ENCODE measurements around the gene KIAA0753. TPM values are rescaled to one million over a fixed set of nuclear protein-coding genes. Genes with fewer than 3 reads are reported as not detected.

Gene KIAA0753
- polyA plus RNA-seq, 1 donor (not counting 4 experiments of a cell fraction or from before 2014, with no cell fraction given) = 11.6 TPM

DNA sequence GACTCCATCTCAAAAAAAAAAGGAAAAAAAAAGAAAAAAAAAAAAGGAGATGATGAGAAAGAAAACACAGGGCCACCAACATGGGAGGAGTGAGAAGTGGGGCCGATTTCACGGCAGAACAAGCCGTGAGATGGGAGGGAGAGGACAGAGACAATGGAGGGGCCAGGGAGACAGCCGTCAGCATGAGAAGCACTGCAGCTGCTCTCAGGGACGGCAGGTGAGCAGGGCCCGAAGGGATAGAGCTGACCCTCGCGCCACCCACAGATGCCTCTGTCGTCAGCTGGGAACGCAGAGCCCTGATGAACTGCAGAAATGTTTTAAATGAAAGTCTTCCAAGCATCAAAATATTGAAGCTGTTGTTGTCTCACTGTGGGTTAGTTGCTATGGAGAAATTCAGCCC, 104.5 kb downstream of the KIAA0753 start:
- Histone ChIP-seq H3K4me2 (ENCODE audit: control insufficient read depth, extremely low read depth, insufficient read depth, low read depth, low read length) (no peak overlapping the region), H4K20me1 (ENCODE audit: control insufficient read depth, extremely low read depth, insufficient read depth, low read length) (peaks cover 2% of the 10 kb centered on the region), H3K36me3 (ENCODE audit: control insufficient read depth in 2 of 2, extremely low read depth in 1 of 2, insufficient read depth in 2 of 2, low read length in 2 of 2) (peaks cover 1 to 5% of the 10 kb centered on the region in 2 experiments), H3K9me3 (ENCODE audit: control insufficient read depth, low read depth, low read length) (no peaks in the 10 kb centered on the region), H3K9me1 (ENCODE audit: control insufficient read depth, extremely low read depth, insufficient read depth, low read length) (no peaks in the 10 kb centered on the region), H3K27me3 (ENCODE audit: control insufficient read depth, extremely low read depth, insufficient read depth, low read length) (no peaks in the 10 kb centered on the region), H3K4me1 (ENCODE audit: control insufficient read depth, extremely low read depth, insufficient read depth, low read length) (no peaks in the 10 kb centered on the region), H3K79me2 (ENCODE audit: control insufficient read depth, insufficient read depth, low read length) (no peaks in the 10 kb centered on the region), H3K4me3 (ENCODE audit: control insufficient read depth in 2 of 3, extremely low read depth in 1 of 3, insufficient read depth in 2 of 3, low read depth in 1 of 3, low read length in 3 of 3) (no peak overlapping the region), H2AFZ (ENCODE audit: control insufficient read depth, low read length) (no peak overlapping the region), H3K27ac (ENCODE audit: control insufficient read depth, insufficient read depth, low read length) (no peak overlapping the region), H3K9ac (ENCODE audit: control insufficient read depth, extremely low read depth, insufficient read depth, low read length) (no peak overlapping the region)
- dilution Hi-C loops (cut with MboI; ENCODE audit: extremely low pct_ligation_motif_present, low sequenced_read_pairs) = no loop called here
- DNase-seq (ENCODE audit: low read depth, low spot score) = no peak
- no peak for TF ChIP-seq EZH2 (IDR thresholded peaks at IDR 0.05; ENCODE audit: low read length)
- TF ChIP-seq, protein P1, sequence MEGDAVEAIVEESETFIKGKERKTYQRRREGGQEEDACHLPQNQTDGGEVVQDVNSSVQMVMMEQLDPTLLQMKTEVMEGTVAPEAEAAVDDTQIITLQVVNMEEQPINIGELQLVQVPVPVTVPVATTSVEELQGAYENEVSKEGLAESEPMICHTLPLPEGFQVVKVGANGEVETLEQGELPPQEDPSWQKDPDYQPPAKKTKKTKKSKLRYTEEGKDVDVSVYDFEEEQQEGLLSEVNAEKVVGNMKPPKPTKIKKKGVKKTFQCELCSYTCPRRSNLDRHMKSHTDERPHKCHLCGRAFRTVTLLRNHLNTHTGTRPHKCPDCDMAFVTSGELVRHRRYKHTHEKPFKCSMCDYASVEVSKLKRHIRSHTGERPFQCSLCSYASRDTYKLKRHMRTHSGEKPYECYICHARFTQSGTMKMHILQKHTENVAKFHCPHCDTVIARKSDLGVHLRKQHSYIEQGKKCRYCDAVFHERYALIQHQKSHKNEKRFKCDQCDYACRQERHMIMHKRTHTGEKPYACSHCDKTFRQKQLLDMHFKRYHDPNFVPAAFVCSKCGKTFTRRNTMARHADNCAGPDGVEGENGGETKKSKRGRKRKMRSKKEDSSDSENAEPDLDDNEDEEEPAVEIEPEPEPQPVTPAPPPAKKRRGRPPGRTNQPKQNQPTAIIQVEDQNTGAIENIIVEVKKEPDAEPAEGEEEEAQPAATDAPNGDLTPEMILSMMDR (optimal IDR thresholded peaks at IDR 0.05 in 1 of 3, IDR thresholded peaks at IDR 0.05 in 1 of 3, conservative IDR thresholded peaks at IDR 0.05 in 1 of 3; ENCODE audit: extremely low read depth in 1 of 3, insufficient read depth in 2 of 3, low read length in 3 of 3) = no peak
- FAIRE-seq = no peak

DNA sequence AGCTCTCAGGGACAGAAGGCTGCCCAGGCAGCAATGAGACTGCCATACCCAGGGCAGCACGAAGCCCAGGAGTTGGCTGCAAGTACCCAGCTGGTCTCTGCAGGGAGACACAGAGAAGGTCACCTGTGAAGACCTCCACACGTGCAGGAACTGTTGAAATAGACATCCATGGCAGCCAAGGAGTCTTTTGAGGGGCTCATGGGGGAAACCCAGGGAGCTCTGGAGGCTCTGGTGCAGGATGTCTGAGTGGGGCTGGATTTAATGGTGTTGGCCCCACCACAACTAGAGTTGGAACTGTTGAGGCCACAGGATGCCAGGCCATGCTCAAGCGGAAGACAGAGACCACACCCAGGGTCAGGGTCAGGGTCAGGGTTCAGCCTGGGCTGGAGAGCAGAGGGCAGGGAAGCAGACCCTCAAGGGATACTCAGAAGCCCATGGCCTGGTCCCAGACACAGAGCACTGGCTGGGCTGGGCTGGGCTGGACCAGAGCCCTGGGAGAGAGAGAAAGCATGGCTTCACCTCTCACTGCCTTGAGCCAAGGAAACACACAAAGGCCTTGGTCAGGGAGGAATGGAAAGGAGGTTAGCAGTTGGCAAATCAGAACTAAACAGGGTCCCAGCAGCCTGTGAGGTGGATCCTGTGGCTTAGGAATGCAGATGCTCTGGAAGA, 105.5 kb downstream of the KIAA0753 start:
- Histone ChIP-seq H3K9me1 (ENCODE audit: control insufficient read depth, extremely low read depth, insufficient read depth, low read length) (no peaks in the 10 kb centered on the region), H2AFZ (ENCODE audit: control insufficient read depth, low read length) (no peak overlapping the region), H3K4me3 (ENCODE audit: control insufficient read depth in 2 of 3, extremely low read depth in 1 of 3, insufficient read depth in 2 of 3, low read depth in 1 of 3, low read length in 3 of 3) (no peak overlapping the region), H3K79me2 (ENCODE audit: control insufficient read depth, insufficient read depth, low read length) (no peaks in the 10 kb centered on the region), H3K4me2 (ENCODE audit: control insufficient read depth, extremely low read depth, insufficient read depth, low read depth, low read length) (no peak overlapping the region), H3K36me3 (ENCODE audit: control insufficient read depth in 2 of 2, extremely low read depth in 1 of 2, insufficient read depth in 2 of 2, low read length in 2 of 2) (peaks cover 1 to 5% of the 10 kb centered on the region in 2 experiments), H3K27ac (ENCODE audit: control insufficient read depth, insufficient read depth, low read length) (no peak overlapping the region), H3K9ac (ENCODE audit: control insufficient read depth, extremely low read depth, insufficient read depth, low read length) (no peak overlapping the region), H3K4me1 (ENCODE audit: control insufficient read depth, extremely low read depth, insufficient read depth, low read length) (no peaks in the 10 kb centered on the region), H3K9me3 (ENCODE audit: control insufficient read depth, low read depth, low read length) (no peaks in the 10 kb centered on the region), H4K20me1 (ENCODE audit: control insufficient read depth, extremely low read depth, insufficient read depth, low read length) (peaks cover 2% of the 10 kb centered on the region), H3K27me3 (ENCODE audit: control insufficient read depth, extremely low read depth, insufficient read depth, low read length) (no peaks in the 10 kb centered on the region)
- TF ChIP-seq, protein P1 (optimal IDR thresholded peaks at IDR 0.05 in 1 of 3, IDR thresholded peaks at IDR 0.05 in 1 of 3, conservative IDR thresholded peaks at IDR 0.05 in 1 of 3; ENCODE audit: extremely low read depth in 1 of 3, insufficient read depth in 2 of 3, low read length in 3 of 3) = no peak
- TF ChIP-seq EZH2 (IDR thresholded peaks at IDR 0.05; ENCODE audit: low read length) = no peak
- FAIRE-seq (no peak), DNase-seq (ENCODE audit: low read depth, low spot score) (no peak)
- dilution Hi-C loops (cut with MboI; ENCODE audit: extremely low pct_ligation_motif_present, low sequenced_read_pairs) = no loop called here
